Measurements from ENCODE around the gene MACROD2.
"Not testable (repeated sequence)": the region's sequence is repeated elsewhere in the genome, so short reads cannot be mapped to it uniquely, and the experiment has no call there.

The MACROD2 gene

GRCh38 chr20:14902432-14903089 is 907.2 kb downstream of the MACROD2 start:
- DNase-seq (ENCODE audit: low read depth, low spot score), result no peak

DNA sequence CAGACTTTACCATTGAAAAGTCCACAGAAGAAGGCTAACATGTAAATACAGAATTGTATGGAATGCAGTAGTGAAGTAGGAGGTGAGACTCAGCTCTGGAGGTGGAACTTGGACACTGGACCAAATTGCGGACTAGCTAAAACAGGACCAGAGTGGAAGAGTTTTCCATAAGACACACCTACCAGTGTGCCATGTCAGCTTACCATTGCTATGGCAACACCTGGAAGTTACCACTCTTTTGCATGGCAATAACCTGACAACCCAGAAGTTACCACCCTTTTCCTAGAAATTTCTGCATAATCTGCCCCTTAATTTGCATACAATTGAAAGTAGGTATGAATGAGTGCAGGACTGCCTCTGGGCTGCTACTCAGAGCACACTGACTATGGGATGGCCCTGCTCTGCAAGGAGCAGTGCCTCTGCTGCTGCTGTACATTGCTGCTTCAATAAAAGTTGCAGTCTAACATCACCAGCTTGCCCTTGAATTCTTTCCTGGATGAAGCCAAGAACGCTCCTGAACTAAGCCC is 911.7 kb downstream of the MACROD2 start:
- no peak for DNase-seq (ENCODE audit: low read depth, low spot score)

DNA sequence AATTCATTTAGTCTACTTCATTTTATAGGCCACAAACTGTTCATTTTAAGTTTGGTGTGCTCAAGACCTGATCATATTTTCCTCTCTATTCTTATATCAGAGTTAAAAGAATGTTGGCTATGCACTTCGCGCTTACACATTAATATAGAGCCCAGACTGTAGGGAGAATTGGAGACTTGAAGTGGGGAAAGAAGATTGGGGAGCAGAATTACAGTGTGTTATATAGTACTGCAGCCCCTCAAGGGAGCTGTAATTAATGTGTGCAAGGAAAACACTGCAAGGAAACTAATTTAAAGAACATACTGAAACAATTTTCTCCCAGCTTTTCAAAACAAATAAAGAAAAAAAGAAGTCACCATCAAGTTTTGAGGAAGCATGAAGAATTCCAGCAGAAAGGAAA is 914.8 kb downstream of the MACROD2 start:
- no peak for DNase-seq (ENCODE audit: low read depth, low spot score)

DNA sequence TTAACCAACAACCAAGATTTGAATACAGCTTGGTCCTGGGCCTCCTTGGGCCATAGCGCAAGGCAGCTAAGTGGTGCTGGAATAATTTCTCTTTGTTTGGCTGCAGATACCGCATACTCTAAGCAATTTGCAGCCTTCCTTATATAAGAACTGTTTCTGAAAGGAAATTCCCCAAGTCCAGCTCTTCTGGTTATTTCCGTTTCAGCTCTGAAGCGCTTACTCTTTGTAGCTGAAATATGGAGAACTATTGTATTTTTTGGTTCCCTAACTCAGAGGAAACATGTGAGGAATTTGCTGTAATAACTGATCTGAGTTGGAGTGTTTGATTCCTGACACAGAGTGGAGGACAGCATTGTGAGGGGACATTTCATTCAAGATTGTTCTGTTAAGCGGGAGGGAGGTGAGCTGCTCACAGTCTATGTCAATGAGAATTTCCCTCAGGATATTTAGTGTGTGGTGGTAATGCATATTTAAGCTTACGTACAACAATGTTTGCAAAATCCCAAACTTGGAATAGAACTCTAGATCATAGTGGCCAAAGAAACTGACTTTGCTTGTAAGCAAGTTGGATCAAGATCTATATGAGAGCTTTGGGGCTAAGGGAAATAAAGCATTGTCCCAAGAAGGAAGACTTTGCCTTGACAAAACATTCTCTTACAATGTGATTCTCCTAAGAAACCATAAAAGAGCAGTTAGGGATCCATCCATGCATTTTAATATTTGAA is 918.7 kb downstream of the MACROD2 start:
- no peak for DNase-seq (ENCODE audit: low read depth, low spot score)

DNA sequence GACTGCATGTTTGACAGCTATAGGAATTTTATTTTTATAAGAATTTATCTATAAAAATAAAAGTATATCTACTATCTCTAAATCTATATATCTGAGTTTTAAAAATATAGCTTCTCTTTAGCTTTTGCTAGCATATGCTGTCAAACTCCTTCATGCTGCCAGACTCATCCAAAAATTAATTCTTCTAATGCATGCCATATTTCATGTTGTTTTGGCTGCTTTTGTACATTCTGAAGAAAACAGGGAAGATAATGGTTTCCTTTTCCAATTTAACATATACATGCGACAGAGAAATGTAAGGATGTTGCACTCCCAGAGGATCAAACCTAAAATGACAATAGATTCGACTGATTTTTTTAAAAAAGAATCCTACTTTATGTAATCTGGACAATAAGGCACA is 919.3 kb downstream of the MACROD2 start:
- DNase-seq (ENCODE audit: low read depth, low spot score), result no peak

- DNase-seq (ENCODE audit: low read depth, low spot score), result no peak
Observed at GRCh38 chr20:14915356-14915755, 920.0 kb downstream of the MACROD2 start.

DNA sequence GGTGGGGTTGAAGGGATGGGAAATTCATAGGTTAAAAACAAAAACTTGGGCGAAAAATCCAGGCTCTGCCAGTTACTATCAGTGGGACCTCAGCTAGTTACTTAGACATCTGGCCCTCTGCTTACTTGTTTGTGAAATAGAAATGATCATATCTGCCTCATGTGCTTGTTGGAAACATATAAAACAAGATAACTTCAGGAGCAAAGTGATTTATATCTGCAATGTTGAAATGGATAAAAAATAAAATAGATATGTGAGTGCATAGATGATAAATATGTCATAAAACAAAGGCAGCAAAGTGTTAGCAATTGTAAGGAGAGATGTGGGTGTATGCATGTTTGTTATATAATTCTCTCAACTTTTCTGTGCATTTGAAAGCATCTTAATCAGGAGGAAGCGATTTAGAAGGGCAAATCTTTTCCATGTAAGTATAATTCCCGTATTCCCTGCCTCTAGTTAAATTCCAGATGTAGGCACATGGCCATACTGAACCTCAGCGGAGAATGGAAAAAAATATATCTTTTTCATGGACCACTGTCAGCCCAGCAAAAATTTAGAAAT is 921.1 kb downstream of the MACROD2 start:
- no peak for DNase-seq (ENCODE audit: low read depth, low spot score)

DNA sequence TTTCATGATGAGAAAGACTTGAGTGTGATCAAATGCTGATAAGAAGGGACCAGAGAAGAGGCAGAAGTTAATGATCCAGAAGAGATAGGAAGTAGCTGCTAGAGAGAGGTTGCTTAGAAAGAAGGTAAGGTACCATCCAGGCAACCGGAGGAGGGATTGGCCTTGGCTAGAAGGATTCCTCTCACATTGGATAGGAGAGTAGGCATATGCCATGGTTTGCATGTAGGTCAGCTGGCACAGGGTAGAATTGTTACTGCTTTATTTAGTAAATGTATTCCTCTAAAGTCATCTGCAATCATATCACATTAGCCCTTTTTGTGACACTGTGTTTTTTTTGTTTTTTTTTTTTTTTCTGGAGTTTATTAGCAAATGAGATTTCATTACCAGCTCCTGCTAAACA is 923.0 kb downstream of the MACROD2 start:
- no peak for DNase-seq (ENCODE audit: low read depth, low spot score)

DNA sequence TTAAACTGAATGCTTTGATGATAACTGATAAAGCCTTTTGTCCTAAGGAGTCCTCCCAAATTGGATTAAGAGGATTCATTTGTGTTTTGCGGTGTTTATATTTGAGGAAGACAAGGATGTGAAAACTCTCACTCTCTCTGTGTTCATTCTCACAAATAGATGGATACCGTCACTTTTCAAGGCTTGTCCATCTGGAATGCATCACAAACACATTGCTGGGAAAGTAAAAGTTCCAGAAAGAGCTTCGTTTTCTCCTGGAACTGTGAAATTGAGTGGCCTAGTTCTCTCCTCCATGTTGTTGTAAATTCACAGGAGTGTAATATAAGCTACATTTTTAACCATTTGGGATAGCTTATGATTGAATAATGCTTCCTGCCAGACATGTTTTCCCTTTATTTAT is 923.7 kb downstream of the MACROD2 start:
- no peak for DNase-seq (ENCODE audit: low read depth, low spot score)

- DNase-seq (ENCODE audit: low read depth, low spot score), result no peak
Observed at GRCh38 chr20:14919501-14920081, 924.3 kb downstream of the MACROD2 start.

- DNase-seq (ENCODE audit: low read depth, low spot score), result no peak
Observed at GRCh38 chr20:14921513-14921912, 926.2 kb downstream of the MACROD2 start.

GRCh38 chr20:14922503-14923267 is 927.4 kb downstream of the MACROD2 start:
- no peak for DNase-seq (ENCODE audit: low read depth, low spot score)

DNA sequence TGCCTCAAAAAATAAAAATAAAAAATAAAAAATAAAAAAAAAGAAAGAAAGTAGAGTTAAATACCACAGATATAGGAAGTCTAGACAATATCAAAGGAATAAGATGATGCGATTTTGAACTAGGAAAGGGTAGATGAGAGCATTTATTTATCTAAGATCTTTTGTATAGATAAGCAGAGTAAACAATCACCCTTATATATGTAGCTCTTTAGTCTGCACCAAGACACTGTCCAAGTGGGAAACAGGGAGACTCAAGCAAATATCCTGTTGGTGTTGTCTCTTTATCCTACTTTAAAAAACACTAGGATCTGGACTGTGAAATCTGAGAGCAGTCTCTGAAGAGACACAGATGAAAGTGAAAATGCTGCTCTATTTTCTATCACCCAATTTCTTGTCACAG is 929.1 kb downstream of the MACROD2 start:
- DNase-seq (ENCODE audit: low read depth, low spot score), result no peak

DNA sequence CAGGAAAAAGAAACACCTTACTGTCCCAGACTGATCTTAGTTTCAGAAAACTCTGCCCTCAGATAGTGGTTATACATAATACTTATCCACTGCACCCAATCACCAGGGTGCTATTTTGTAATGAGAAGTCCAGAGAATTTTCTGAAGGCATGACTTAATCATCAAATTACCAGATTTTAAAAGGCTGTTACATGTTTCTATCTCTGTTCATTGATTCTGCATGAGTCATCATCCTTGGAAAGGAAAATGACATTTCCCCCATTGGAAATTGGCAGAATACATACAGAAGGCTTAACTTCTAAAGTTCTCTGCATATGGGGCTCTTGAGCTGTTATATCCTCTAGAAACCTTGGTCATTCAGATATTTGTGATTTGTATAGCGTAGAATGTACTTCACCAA is 930.0 kb downstream of the MACROD2 start:
- DNase-seq (ENCODE audit: low read depth, low spot score), result no peak

GRCh38 chr20:14926436-14926835 is 931.1 kb downstream of the MACROD2 start:
- not testable (repeated sequence) for DNase-seq (ENCODE audit: low read depth, low spot score)

DNA sequence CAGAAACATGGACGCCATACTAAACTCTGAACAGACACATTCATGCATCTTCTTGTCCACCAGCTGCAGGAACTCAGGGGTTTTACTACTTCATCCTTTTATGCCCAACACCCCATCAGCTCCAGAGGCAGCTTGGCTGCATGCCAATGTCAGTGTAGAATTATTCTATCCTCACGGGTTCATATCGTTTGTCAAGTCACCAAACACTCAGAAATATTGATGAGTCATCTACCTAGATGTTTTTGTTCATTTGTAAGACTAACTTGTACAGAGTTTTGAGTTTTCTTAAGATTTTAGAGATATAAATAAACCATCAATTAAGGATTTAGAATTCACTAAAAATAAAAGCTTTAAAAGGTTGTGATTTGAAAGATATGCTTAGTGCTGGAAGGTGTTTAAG is 932.8 kb downstream of the MACROD2 start:
- no peak for DNase-seq (ENCODE audit: low read depth, low spot score)

DNA sequence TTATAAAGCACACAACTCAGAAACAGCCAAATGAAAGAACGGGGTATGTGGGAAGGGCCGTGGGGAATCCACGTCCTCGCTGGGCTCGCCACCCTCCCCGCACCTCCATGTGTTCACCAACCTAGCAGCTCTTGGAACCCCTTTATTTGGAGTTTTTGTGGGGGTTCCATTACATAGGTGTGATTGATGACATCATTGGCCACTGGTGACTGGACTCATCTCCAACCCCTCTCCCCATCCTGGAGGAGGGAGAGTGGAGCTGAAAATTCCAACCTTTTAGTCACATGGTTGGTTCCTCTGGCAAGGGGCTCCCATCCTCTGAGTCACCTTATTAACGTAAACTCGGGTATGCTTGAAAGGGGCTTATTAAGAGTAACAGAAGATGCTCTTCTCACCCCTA is 934.1 kb downstream of the MACROD2 start:
- DNase-seq (ENCODE audit: low read depth, low spot score), result no peak

DNA sequence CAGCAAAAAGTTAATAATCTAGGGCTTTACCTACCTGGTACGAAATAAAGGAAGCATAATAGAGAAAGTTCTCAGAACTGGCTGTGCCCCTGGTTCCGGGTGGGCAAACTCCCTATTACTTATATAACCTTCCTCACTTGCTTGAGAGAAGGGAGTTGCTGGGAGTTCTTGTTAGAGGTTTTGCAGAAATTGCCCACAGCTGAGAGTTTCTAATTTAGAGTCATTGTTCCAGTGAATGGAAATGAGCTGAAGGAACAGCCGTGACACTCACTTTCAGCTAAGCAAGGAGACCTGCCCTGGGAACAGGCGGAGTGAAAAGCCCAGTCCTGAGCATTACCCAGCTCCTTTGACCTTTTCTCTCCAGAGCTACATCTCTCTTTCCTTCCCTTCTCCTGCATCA is 936.7 kb downstream of the MACROD2 start:
- no peak for DNase-seq (ENCODE audit: low read depth, low spot score)

GRCh38 chr20:14935285-14935684 is 940.0 kb downstream of the MACROD2 start:
- DNase-seq (ENCODE audit: low read depth, low spot score), result no peak

DNA sequence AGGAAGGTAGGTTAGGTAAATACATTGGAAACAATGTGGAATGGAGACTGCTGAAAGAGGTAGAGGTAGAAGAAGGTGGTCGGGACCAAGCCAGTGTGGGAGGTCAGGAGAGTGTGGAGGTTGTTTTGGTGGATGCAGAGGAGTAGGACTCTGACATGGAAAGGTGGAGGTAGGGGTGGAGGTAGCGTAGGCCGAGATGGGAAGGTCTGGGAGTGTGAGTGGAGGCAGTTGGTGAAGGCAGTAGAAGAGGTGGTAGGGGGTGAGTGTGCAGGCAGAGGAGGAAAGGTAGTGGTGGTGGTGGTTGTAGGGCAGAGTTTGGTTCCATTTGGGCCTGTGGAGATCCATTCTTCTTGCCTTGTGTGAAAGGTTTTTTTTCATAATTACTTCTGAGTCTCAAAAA is 941.7 kb downstream of the MACROD2 start:
- no peak for DNase-seq (ENCODE audit: low read depth, low spot score)

DNA sequence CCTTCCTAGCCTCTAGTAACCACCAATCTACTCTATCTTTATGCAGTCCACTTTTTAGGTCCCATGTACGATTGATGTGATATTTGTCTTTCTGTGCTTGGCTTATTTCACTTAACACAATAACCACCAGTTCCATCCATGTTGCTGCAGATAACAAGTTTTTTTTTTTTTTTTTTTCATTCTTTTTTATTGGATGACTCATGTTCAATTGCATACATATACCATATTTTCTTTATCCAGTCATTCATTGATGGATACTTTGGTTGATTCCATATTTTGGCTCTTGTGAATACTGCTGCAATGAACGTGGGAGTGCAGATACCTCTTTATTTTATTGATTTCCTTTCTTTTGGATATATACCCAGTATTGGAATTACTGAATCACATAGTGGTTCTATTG is 942.5 kb downstream of the MACROD2 start:
- DNase-seq (ENCODE audit: low read depth, low spot score), result no peak

GRCh38 chr20:14947536-14947935 is 952.2 kb downstream of the MACROD2 start:
- no peak for DNase-seq (ENCODE audit: low read depth, low spot score)
